Measurements from ENCODE around the gene TACC2.

Gene TACC2

GRCh38 chr10:122147663-122148062 is 158.7 kb downstream of the TACC2 start:
- no peak overlapping the region for H3K27ac ChIP-seq (ENCODE audit: low read length, poor library complexity, severe bottlenecking)
- no peak overlapping the region for H3K4me3 ChIP-seq (ENCODE audit: insufficient read depth in 1 of 2, low read depth in 1 of 2, low read length in 2 of 2)
- H3K23ac ChIP-seq (ENCODE audit: low read length in 2 of 2), result no peak overlapping the region
- peaks cover 7% of the 10 kb centered on the region for H3K9me3 ChIP-seq (ENCODE audit: control insufficient read depth, low read length)
- H3K18ac ChIP-seq (ENCODE audit: low read depth in 1 of 2, low read length in 2 of 2), result peak overlapping the region; percentile 37 to 43
- no peaks in the 10 kb centered on the region for H3K27me3 ChIP-seq (ENCODE audit: control insufficient read depth in 1 of 2, insufficient read depth in 1 of 2, low read length in 2 of 2)
- 83% methylated on average over 7 of the region's 7 CpGs for WGBS
- H2AK5ac ChIP-seq (ENCODE audit: low read length, severe bottlenecking), result no peak overlapping the region
- H4K8ac ChIP-seq (ENCODE audit: low read length), result peak overlapping the region; percentile 43
- no peak for DNase-seq
- H2BK5ac ChIP-seq (ENCODE audit: low read depth, low read length, poor library complexity, severe bottlenecking), result no peak overlapping the region
- H3K9ac ChIP-seq (ENCODE audit: low read length), result no peak overlapping the region
- H2BK15ac ChIP-seq (ENCODE audit: low read depth, poor library complexity, severe bottlenecking), result no peak overlapping the region
- peaks cover 47% of the 10 kb centered on the region for H3K79me1 ChIP-seq (replicated peaks; ENCODE audit: low read length, poor library complexity, severe bottlenecking)
- no peak overlapping the region for H3K4me2 ChIP-seq (ENCODE audit: low read length, poor library complexity, severe bottlenecking)
- H2AFZ ChIP-seq (ENCODE audit: low read depth, low read length), result no peak overlapping the region
- H4K91ac ChIP-seq (ENCODE audit: low read length), result no peak overlapping the region
- peaks cover 6 to 15% of the 10 kb centered on the region in 2 experiments for H3K36me3 ChIP-seq (ENCODE audit: control insufficient read depth in 1 of 2, insufficient read depth in 2 of 2, low read depth in 1 of 2, low read length in 2 of 2)
- H3K14ac ChIP-seq (ENCODE audit: low read length in 2 of 2), result no peak overlapping the region
- H2BK120ac ChIP-seq (ENCODE audit: low read depth, low read length), result no peak overlapping the region
- no peak overlapping the region for H2BK12ac ChIP-seq (ENCODE audit: low read length in 2 of 2)
- peak overlapping the region; percentile 14 to 24 for H3K4ac ChIP-seq (ENCODE audit: low read depth in 1 of 2, low read length in 2 of 2)
- H3K4me1 ChIP-seq (ENCODE audit: control insufficient read depth, insufficient read depth, low read depth, low read length), result peaks cover 42% of the 10 kb centered on the region

- H3K9ac ChIP-seq (ENCODE audit: low read length), result peak overlapping the region; percentile 87
- H3K23ac ChIP-seq (ENCODE audit: low read length in 2 of 2), result peak overlapping the region in 1 of 2 experiments; percentile 36
- H3K4me3 ChIP-seq (ENCODE audit: insufficient read depth in 1 of 2, low read depth in 1 of 2, low read length in 2 of 2), result peak overlapping the region in 1 of 2 experiments; percentile 61
- H2BK12ac ChIP-seq (ENCODE audit: low read length in 2 of 2), result peak overlapping the region; percentile 1 to 70
- H3K27ac ChIP-seq (ENCODE audit: low read length, poor library complexity, severe bottlenecking), result no peak overlapping the region
- no peak overlapping the region for H2BK120ac ChIP-seq (ENCODE audit: low read depth, low read length)
- H3K4me1 ChIP-seq (ENCODE audit: control insufficient read depth, insufficient read depth, low read depth, low read length), result peaks cover 31% of the 10 kb centered on the region
- peak overlapping the region; percentile 17 to 78 for H3K18ac ChIP-seq (ENCODE audit: low read depth in 1 of 2, low read length in 2 of 2)
- H2AK5ac ChIP-seq (ENCODE audit: low read length, severe bottlenecking), result no peak overlapping the region
- 57% methylated on average over 15 of the region's 15 CpGs for WGBS
- peak overlapping the region; percentile 0 for H4K8ac ChIP-seq (ENCODE audit: low read length)
- H3K4me2 ChIP-seq (ENCODE audit: low read length, poor library complexity, severe bottlenecking), result no peak overlapping the region
- H3K9me3 ChIP-seq (ENCODE audit: control insufficient read depth, low read length), result peaks cover 7% of the 10 kb centered on the region
- H2AFZ ChIP-seq (ENCODE audit: low read depth, low read length), result no peak overlapping the region
- peaks cover 44% of the 10 kb centered on the region for H3K79me1 ChIP-seq (replicated peaks; ENCODE audit: low read length, poor library complexity, severe bottlenecking)
- H2BK15ac ChIP-seq (ENCODE audit: low read depth, poor library complexity, severe bottlenecking), result peak overlapping the region; percentile 15
- no peak overlapping the region for H3K14ac ChIP-seq (ENCODE audit: low read length in 2 of 2)
- no peak overlapping the region for H2BK5ac ChIP-seq (ENCODE audit: low read depth, low read length, poor library complexity, severe bottlenecking)
- no peaks in the 10 kb centered on the region for H3K27me3 ChIP-seq (ENCODE audit: control insufficient read depth in 1 of 2, insufficient read depth in 1 of 2, low read length in 2 of 2)
- H4K91ac ChIP-seq (ENCODE audit: low read length), result peak overlapping the region; percentile 1
- H3K36me3 ChIP-seq (ENCODE audit: control insufficient read depth in 1 of 2, insufficient read depth in 2 of 2, low read depth in 1 of 2, low read length in 2 of 2), result peaks cover 6 to 13% of the 10 kb centered on the region in 2 experiments
- no peak for DNase-seq
- no peak overlapping the region for H3K4ac ChIP-seq (ENCODE audit: low read depth in 1 of 2, low read length in 2 of 2)
These were observed 160.1 kb downstream of the TACC2 start for GRCh38 chr10:122148876-122149560.

- Histone ChIP-seq H3K4me1 (ENCODE audit: control insufficient read depth, insufficient read depth, low read depth, low read length) (peaks cover 25% of the 10 kb centered on the region), H3K27ac (ENCODE audit: low read length, poor library complexity, severe bottlenecking) (no peak overlapping the region), H2BK5ac (ENCODE audit: low read depth, low read length, poor library complexity, severe bottlenecking) (no peak overlapping the region), H2AK5ac (ENCODE audit: low read length, severe bottlenecking) (no peak overlapping the region), H2BK15ac (ENCODE audit: low read depth, poor library complexity, severe bottlenecking) (peak overlapping the region; percentile 68), H4K8ac (ENCODE audit: low read length) (peak overlapping the region; percentile 69), H3K4me2 (ENCODE audit: low read length, poor library complexity, severe bottlenecking) (no peak overlapping the region), H4K91ac (ENCODE audit: low read length) (peak overlapping the region; percentile 80), H3K23ac (ENCODE audit: low read length in 2 of 2) (no peak overlapping the region), H2BK12ac (ENCODE audit: low read length in 2 of 2) (peak overlapping the region; percentile 55 to 59), H2AFZ (ENCODE audit: low read depth, low read length) (no peak overlapping the region), H3K18ac (ENCODE audit: low read depth in 1 of 2, low read length in 2 of 2) (peak overlapping the region; percentile 54 to 57), H3K14ac (ENCODE audit: low read length in 2 of 2) (peak overlapping the region in 1 of 2 experiments; percentile 53), H3K9me3 (ENCODE audit: control insufficient read depth, low read length) (peaks cover 5% of the 10 kb centered on the region), H3K27me3 (ENCODE audit: control insufficient read depth in 1 of 2, insufficient read depth in 1 of 2, low read length in 2 of 2) (no peaks in the 10 kb centered on the region), H3K36me3 (ENCODE audit: control insufficient read depth in 1 of 2, insufficient read depth in 2 of 2, low read depth in 1 of 2, low read length in 2 of 2) (peaks cover 4 to 13% of the 10 kb centered on the region in 2 experiments), H3K9ac (ENCODE audit: low read length) (peak overlapping the region; percentile 87), H3K4me3 (ENCODE audit: insufficient read depth in 1 of 2, low read depth in 1 of 2, low read length in 2 of 2) (peak overlapping the region in 1 of 2 experiments; percentile 61), H2BK120ac (ENCODE audit: low read depth, low read length) (peak overlapping the region; percentile 29), H3K79me1 (replicated peaks; ENCODE audit: low read length, poor library complexity, severe bottlenecking) (peaks cover 42% of the 10 kb centered on the region), H3K4ac (ENCODE audit: low read depth in 1 of 2, low read length in 2 of 2) (peak overlapping the region; percentile 3 to 37)
- 93% methylated on average over 40 of the region's 41 CpGs for whole genome bisulfite sequencing
- DNase-seq, result no peak
These were observed 160.9 kb downstream of the TACC2 start for GRCh38 chr10:122149561-122150505.

Measured in mesenchymal stem cell (in vitro differentiated cells and primary cell).